Tibial nerve (tissue), 4 donors: ENCODE measurements around the gene MRPS35. TPM values are rescaled to one million over a fixed set of nuclear protein-coding genes. Genes with fewer than 3 reads are reported as not detected.
A peak's percentile ranks its signal among the peaks of the same experiment; 100 is the strongest.
"Not testable (repeated sequence)": the region's sequence is repeated elsewhere in the genome, so short reads cannot be mapped to it uniquely, and the experiment has no call there.

Source experiments
- DNase-seq, 2 donors: peaks; one replicate each; pipeline ENCODE4 v3.0.0-alpha.2; 2019; ENCODE audit warnings: low spot score in 2 of 2
- H3K27ac ChIP-seq, 4 donors: fragments of 200-600 bp; sonication (generic) in 3 of 4; one replicate each; pipeline ENCODE4 v1.5.1; 2017 to 2019; ENCODE audit warnings: mild to moderate bottlenecking in 1 of 4
- H3K27me3 ChIP-seq, 2 donors: fragments of 200-600 bp; sonication (generic) in 1 of 2; one replicate each; pipeline versions ENCODE4 v1.5.1 to v1.6.0; 2017 to 2019
- H3K36me3 ChIP-seq, 3 donors: fragments of 200-600 bp; sonication (generic); one replicate each; pipeline ENCODE4 v1.5.1; 2018 to 2019
- H3K4me1 ChIP-seq, 4 donors: fragments of 200-600 bp; sonication (generic) in 3 of 4; one replicate each; pipeline ENCODE4 v1.5.1; 2017 to 2019
- H3K4me3 ChIP-seq, 4 donors: fragments of 200-600 bp; sonication (generic) in 3 of 4; one replicate each; pipeline ENCODE4 v1.5.1; 2017 to 2019; ENCODE audit warnings: mild to moderate bottlenecking in 1 of 4, moderate library complexity in 1 of 4
- H3K9me3 ChIP-seq, 4 donors: fragments of 200-600 bp; sonication (generic) in 3 of 4; one replicate each; pipeline ENCODE4 v1.5.1; 2017 to 2019
- CTCF ChIP-seq, 5 experiments: fragments of 200-600 bp in 3 of 5; fragments of 450-650 bp in 2 of 5; sonication (generic) in 3 of 5; IDR thresholded peaks; one replicate each; pipeline ENCODE4 v1.5.1; 2016 to 2019; ENCODE audit warnings: antibody characterized with exemption in 5 of 5, mild to moderate bottlenecking in 3 of 5, moderate library complexity in 2 of 5
- EP300 ChIP-seq, 2 donors: sonication (generic); formaldehyde crosslinking; IDR thresholded peaks; one replicate each; pipeline ENCODE4 v1.6.1; 2017; ENCODE audit warnings: antibody characterized with exemption in 2 of 2, mild to moderate bottlenecking in 1 of 2
- POLR2A ChIP-seq, 2 donors: fragments of 450-650 bp; IDR thresholded peaks; one replicate each; pipeline ENCODE4 v1.6.1; 2017; ENCODE audit warnings: antibody characterized with exemption in 2 of 2, mild to moderate bottlenecking in 2 of 2, moderate library complexity in 2 of 2
- WGBS, 2 donors: methylation state at CpG; one replicate each; pipeline ENCODE4 v1.1.5; 2018; 5-methylcytosine and 5-hydroxymethylcytosine counted together
- total RNA-seq, 4 donors: library from RNA; depleted of rRNA; stranded (reverse); fragments of >200 nt; gene quantifications; one replicate each; pipeline ENCODE4 v1.1.0, GENCODE V29; 2016

The MRPS35 gene
- total RNA-seq, 4 donors from 2014 or later, result 27.0 to 103 (median 45.6) TPM

- WGBS, 2 donors, result 84 to 93% methylated on average over 1 of the region's 1 CpG
- H3K36me3 ChIP-seq, result peaks cover 0 to 63% (median 8%) of the 10 kb centered on the region in 3 donors
- TF ChIP-seq EP300 (IDR thresholded peaks at IDR 0.05), result no peak
- TF ChIP-seq CTCF (IDR thresholded peaks at IDR 0.05), result no peak
- TF ChIP-seq POLR2A (IDR thresholded peaks at IDR 0.05), result no peak
These were observed 23.2 kb downstream of the MRPS35 start for GRCh38 chr12:27733791-27734190.

GRCh38 chr12:27734321-27734720, 23.7 kb downstream of the MRPS35 start:
- not testable (repeated sequence) for H3K9me3 ChIP-seq, H3K4me3 ChIP-seq, H3K27me3 ChIP-seq, DNase-seq, H3K4me1 ChIP-seq, H3K27ac ChIP-seq
- WGBS, 2 donors, result 93% methylated on average over 9 of the region's 9 CpGs
- peaks cover 0 to 69% (median 8%) of the 10 kb centered on the region in 3 donors for H3K36me3 ChIP-seq

More at GRCh38 chr12:27733791-27734190, 23.2 kb downstream of the MRPS35 start:
- no peak for DNase-seq
- Histone ChIP-seq H3K4me3 (no peak overlapping the region), H3K27ac (no peak overlapping the region), H3K27me3 (no peaks in the 10 kb centered on the region), H3K4me1 (no peaks in the 10 kb centered on the region), H3K9me3 (no peaks in the 10 kb centered on the region)

GRCh38 chr12:27743601-27744000, 33.0 kb downstream of the MRPS35 start:
- 93 to 95% methylated on average over 5 of the region's 5 CpGs for WGBS, 2 donors
- Histone ChIP-seq H3K9me3 (no peaks in the 10 kb centered on the region), H3K36me3 (peaks cover 0 to 51% (median 0%) of the 10 kb centered on the region in 3 donors)

GRCh38 chr12:27745734-27746133, 35.1 kb downstream of the MRPS35 start:
- Histone ChIP-seq H3K27ac (peak overlapping the region in 2 of 4 donors; percentile 85 to 86), H3K36me3 (peaks cover 0 to 30% (median 0%) of the 10 kb centered on the region in 3 donors), H3K4me1 (peaks cover 0 to 27% (median 8%) of the 10 kb centered on the region in 4 donors)
- H3K4me3 ChIP-seq, DNase-seq, H3K9me3 ChIP-seq, H3K27me3 ChIP-seq: not testable (repeated sequence)
- 87 to 88% methylated on average over 1 of the region's 1 CpG for WGBS, 2 donors

More at GRCh38 chr12:27743601-27744000, 33.0 kb downstream of the MRPS35 start:
- Histone ChIP-seq H3K27me3 (no peaks in the 10 kb centered on the region), H3K4me3 (no peak overlapping the region), H3K4me1 (peaks cover 0 to 23% (median 6%) of the 10 kb centered on the region in 4 donors), H3K27ac (no peak overlapping the region)
- DNase-seq, result no peak
- TF ChIP-seq CTCF (IDR thresholded peaks at IDR 0.05) (no peak), EP300 (IDR thresholded peaks at IDR 0.05) (no peak), POLR2A (IDR thresholded peaks at IDR 0.05) (no peak)

GRCh38 chr12:27747111-27747820, 36.6 kb downstream of the MRPS35 start:
- peak overlapping the region; percentile 58 to 86 (median 80) for H3K27ac ChIP-seq
- H3K36me3 ChIP-seq, result peaks cover 0 to 35% (median 0%) of the 10 kb centered on the region in 3 donors
- no peaks in the 10 kb centered on the region for H3K9me3 ChIP-seq
- H3K27me3 ChIP-seq, result no peaks in the 10 kb centered on the region
- no peak overlapping the region for H3K4me3 ChIP-seq
- no peak for DNase-seq
- WGBS, 2 donors, result 64 to 66% methylated on average over 3 of the region's 3 CpGs
- peaks cover 0 to 27% (median 8%) of the 10 kb centered on the region in 4 donors for H3K4me1 ChIP-seq
- TF ChIP-seq EP300 (IDR thresholded peaks at IDR 0.05), result no peak
- TF ChIP-seq POLR2A (IDR thresholded peaks at IDR 0.05), result no peak
- TF ChIP-seq CTCF (IDR thresholded peaks at IDR 0.05), result no peak

- no peaks in the 10 kb centered on the region for H3K9me3 ChIP-seq
- no peak overlapping the region for H3K4me3 ChIP-seq
- no peak for DNase-seq
- 90 to 93% methylated on average over 15 of the region's 15 CpGs for WGBS, 2 donors
- peak overlapping the region in 1 of 4 donors; percentile 8 for H3K27ac ChIP-seq
- H3K36me3 ChIP-seq, result peaks cover 0 to 39% (median 0%) of the 10 kb centered on the region in 3 donors
- no peaks in the 10 kb centered on the region for H3K27me3 ChIP-seq
- peaks cover 0 to 24% (median 8%) of the 10 kb centered on the region in 4 donors for H3K4me1 ChIP-seq
- TF ChIP-seq POLR2A (IDR thresholded peaks at IDR 0.05) (no peak), CTCF (IDR thresholded peaks at IDR 0.05) (no peak), EP300 (IDR thresholded peaks at IDR 0.05) (no peak)
These were observed 40.9 kb downstream of the MRPS35 start for GRCh38 chr12:27751386-27752047.
